Spinal cord (tissue), 10 donors: Measurements from ENCODE around the gene LRCH4. TPM values are rescaled to one million over a fixed set of nuclear protein-coding genes. Genes with fewer than 3 reads are reported as not detected.
A peak's percentile ranks its signal among the peaks of the same experiment; 100 is the strongest.

Experiments
- DNase-seq, 6 donors: peaks; one replicate each; pipeline versions ENCODE4 v3.0.0 to v3.0.0-alpha.2; 2013 to 2015; ENCODE audit warnings: low spot score in 6 of 6, low read depth in 4 of 6
- H3K27ac ChIP-seq: one replicate; pipeline ENCODE4 v1.5.1; 2013; ENCODE audit warnings: low read depth, low read length, control low read depth
- H3K27me3 ChIP-seq: one replicate; pipeline ENCODE4 v1.6.1; 2013; ENCODE audit warnings: low read length; ENCODE audit not compliant: control insufficient read depth, insufficient read depth
- H3K36me3 ChIP-seq: one replicate; pipeline ENCODE4 v1.6.1; 2013; ENCODE audit warnings: low read length; ENCODE audit not compliant: control insufficient read depth, insufficient read depth
- H3K4me1 ChIP-seq: one replicate; pipeline ENCODE4 v1.6.1; 2013; ENCODE audit warnings: low read length; ENCODE audit not compliant: control insufficient read depth, insufficient read depth
- H3K4me3 ChIP-seq: one replicate; pipeline ENCODE4 v1.5.1; 2013; ENCODE audit warnings: low read depth, low read length, control low read depth
- H3K9me3 ChIP-seq: one replicate; pipeline ENCODE4 v1.6.1; 2013; ENCODE audit warnings: low read length; ENCODE audit not compliant: control insufficient read depth, insufficient read depth
- WGBS: methylation state at CpG from one replicate; pipeline ENCODE4 v1.1.5; 2013; ENCODE audit warnings: missing lambda C conversion rate; ENCODE audit not compliant: insufficient coverage; 5-methylcytosine and 5-hydroxymethylcytosine counted together
- polyA plus RNA-seq, 2 donors: library from polyadenylated mRNA; unstranded; fragments of 120-200 nt; gene quantifications; one replicate each; pipeline ENCODE4 v1.2.1, GENCODE V29; 2013; ENCODE audit not compliant: insufficient read length in 2 of 2
- total RNA-seq, 2 donors: library from RNA; depleted of rRNA in 1 of 2; stranded (reverse); fragments of 120-200 nt in 1 of 2; fragments of >200 nt in 1 of 2; gene quantifications; one replicate each; pipeline versions ENCODE4 v1.2.3 to v1.2.4, GENCODE V29; 2013 to 2014
- donor health status: healthy.

The LRCH4 gene
- total and polyA plus RNA-seq, 4 donors, result 9.6 to 61.3 (median 29.1) TPM

GRCh38 chr7:100606313-100606712 lies 20.4 kb upstream of the LRCH4 start:
- Histone ChIP-seq H3K4me1 (peaks cover 43% of the 10 kb centered on the region), H3K27me3 (peaks cover 12% of the 10 kb centered on the region), H3K27ac (no peak overlapping the region), H3K36me3 (peaks cover 5% of the 10 kb centered on the region), H3K4me3 (no peak overlapping the region), H3K9me3 (no peaks in the 10 kb centered on the region)
- no peak for DNase-seq
- WGBS, result 63% methylated on average over 6 of the region's 12 CpGs

GRCh38 chr7:100604976-100605911 lies 19.3 kb upstream of the LRCH4 start:
- DNase-seq, result peak in 1 of 6 donors; percentile 54
- peaks cover 12% of the 10 kb centered on the region for H3K27me3 ChIP-seq
- H3K9me3 ChIP-seq, result no peaks in the 10 kb centered on the region
- peak overlapping the region; percentile 66 for H3K4me3 ChIP-seq
- H3K36me3 ChIP-seq, result peaks cover 10% of the 10 kb centered on the region
- 3% methylated on average over 65 of the region's 68 CpGs for WGBS
- H3K4me1 ChIP-seq, result peaks cover 41% of the 10 kb centered on the region
- no peak overlapping the region for H3K27ac ChIP-seq

DNA sequence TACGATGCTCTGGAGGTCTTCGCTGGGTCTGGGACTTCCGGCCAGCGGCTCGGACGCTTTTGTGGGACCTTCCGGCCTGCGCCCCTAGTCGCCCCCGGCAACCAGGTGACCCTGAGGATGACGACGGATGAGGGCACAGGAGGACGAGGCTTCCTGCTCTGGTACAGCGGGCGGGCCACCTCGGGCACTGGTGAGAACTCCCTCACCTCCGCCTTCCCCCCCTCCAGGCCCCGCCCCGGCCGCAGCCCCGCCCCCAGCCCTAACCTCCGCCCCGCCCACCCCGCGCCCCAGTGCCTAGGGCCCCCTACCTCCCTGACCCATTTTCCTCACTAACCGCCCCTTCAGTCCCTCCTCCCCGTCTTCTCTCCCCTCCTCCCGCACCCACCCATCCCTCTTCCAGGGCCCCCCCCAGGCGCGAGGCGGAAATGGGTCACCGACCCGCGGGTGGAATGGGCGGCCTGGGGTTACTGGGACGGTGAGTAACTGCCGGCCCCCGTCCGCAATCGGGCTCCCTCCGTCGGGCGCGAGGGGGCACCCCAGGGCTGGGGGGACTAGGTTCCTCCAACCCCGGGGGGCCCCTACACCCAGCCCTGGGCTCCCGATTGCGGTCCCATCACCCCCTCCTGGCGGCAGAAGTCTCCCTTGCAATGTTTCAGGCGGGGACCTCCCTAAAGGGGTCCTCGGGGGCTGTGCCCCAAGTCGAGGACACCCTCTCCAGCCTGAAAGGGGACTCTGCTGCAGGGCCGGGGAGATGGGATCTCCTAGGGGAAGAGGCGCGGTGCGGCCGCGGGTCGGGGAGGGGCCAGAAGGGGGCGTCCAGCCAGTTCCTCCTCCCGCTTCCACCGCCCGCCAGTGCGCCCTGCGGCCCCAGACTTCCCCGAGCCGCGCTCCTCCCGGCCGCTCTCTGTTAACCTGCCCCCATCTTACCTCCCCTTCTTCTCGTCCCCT lies 18.4 kb upstream of the LRCH4 start:
- H3K9me3 ChIP-seq, result no peaks in the 10 kb centered on the region
- DNase-seq, result peak in 2 of 6 donors; percentile 77 to 78
- H3K4me1 ChIP-seq, result peaks cover 41% of the 10 kb centered on the region
- under 1% methylated on average over 56 of the region's 70 CpGs for WGBS
- H3K36me3 ChIP-seq, result peaks cover 10% of the 10 kb centered on the region
- H3K27me3 ChIP-seq, result peaks cover 12% of the 10 kb centered on the region
- peak overlapping the region; percentile 73 for H3K27ac ChIP-seq
- peak overlapping the region; percentile 66 for H3K4me3 ChIP-seq

- Histone ChIP-seq H3K27me3 (peaks cover 12% of the 10 kb centered on the region), H3K4me3 (peak overlapping the region; percentile 66), H3K4me1 (peaks cover 41% of the 10 kb centered on the region), H3K27ac (peak overlapping the region; percentile 71), H3K9me3 (no peaks in the 10 kb centered on the region), H3K36me3 (peaks cover 10% of the 10 kb centered on the region)
- peak in 1 of 6 donors; percentile 51 for DNase-seq
- WGBS, result 7% methylated on average over 10 of the region's 10 CpGs
Observed at GRCh38 chr7:100603726-100604027, 17.7 kb upstream of the LRCH4 start.

DNA sequence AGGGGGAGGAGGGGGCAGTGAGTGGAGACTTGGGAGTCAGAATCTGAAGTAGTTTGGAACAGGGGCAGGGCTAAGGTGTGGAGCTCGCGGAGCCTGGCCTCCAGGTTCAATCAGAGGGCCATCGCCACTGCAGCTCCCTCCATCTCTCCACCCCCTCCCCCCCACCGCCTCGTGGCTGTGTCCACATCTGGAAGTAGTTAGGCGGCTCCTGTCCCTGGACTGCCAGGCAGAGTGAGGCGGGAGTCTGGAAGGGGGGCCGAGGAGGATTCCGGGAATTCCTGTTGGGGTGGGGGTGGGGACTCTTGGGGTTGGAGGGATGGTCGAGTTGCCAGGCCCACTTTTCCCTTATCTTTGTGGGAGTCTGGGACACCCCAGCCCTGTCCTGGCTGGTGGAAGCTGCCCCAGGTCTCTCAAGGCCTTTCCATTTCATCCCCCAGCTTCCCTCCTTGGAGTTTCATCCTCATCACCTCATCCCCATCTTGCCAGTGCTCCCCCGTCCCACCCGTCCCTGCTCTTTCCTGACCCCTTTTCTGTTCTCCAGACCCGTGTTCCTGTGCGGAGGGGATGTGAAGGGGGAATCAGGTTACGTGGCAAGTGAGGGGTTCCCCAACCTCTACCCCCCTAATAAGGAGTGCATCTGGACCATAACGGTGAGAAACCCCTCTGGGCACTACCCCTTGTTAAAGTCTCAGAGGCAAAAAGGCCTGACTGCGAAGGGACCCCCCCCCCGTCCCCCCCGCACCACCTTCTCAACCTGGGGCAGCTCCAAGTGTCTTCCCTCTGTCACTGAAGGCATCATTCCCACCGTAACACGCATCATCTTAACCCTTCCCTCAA lies 17.2 kb upstream of the LRCH4 start:
- peak overlapping the region; percentile 66 for H3K4me3 ChIP-seq
- peaks cover 41% of the 10 kb centered on the region for H3K4me1 ChIP-seq
- no peaks in the 10 kb centered on the region for H3K9me3 ChIP-seq
- H3K27ac ChIP-seq, result peak overlapping the region; percentile 71
- WGBS, result 16% methylated on average over 7 of the region's 21 CpGs
- peak in 1 of 6 donors; percentile 71 for DNase-seq
- peaks cover 8% of the 10 kb centered on the region for H3K36me3 ChIP-seq
- peaks cover 12% of the 10 kb centered on the region for H3K27me3 ChIP-seq

GRCh38 chr7:100600730-100601038 lies 14.8 kb upstream of the LRCH4 start:
- Histone ChIP-seq H3K4me1 (peaks cover 35% of the 10 kb centered on the region), H3K27ac (no peak overlapping the region), H3K27me3 (peaks cover 10% of the 10 kb centered on the region), H3K36me3 (peaks cover 4% of the 10 kb centered on the region), H3K4me3 (no peak overlapping the region), H3K9me3 (no peaks in the 10 kb centered on the region)
- no peak for DNase-seq
- WGBS, result 86% methylated on average over 3 of the region's 9 CpGs

GRCh38 chr7:100599911-100600729 lies 14.2 kb upstream of the LRCH4 start:
- Histone ChIP-seq H3K9me3 (no peaks in the 10 kb centered on the region), H3K27me3 (peaks cover 6% of the 10 kb centered on the region), H3K27ac (no peak overlapping the region), H3K4me1 (peaks cover 29% of the 10 kb centered on the region), H3K4me3 (no peak overlapping the region), H3K36me3 (peaks cover 4% of the 10 kb centered on the region)
- no peak for DNase-seq
- 75% methylated on average over 15 of the region's 18 CpGs for WGBS

GRCh38 chr7:100598425-100598824 lies 12.5 kb upstream of the LRCH4 start:
- H3K4me3 ChIP-seq, result no peak overlapping the region
- no peak for DNase-seq
- 94% methylated on average over 1 of the region's 4 CpGs for WGBS
- H3K27ac ChIP-seq, result no peak overlapping the region
- H3K27me3 ChIP-seq, result no peaks in the 10 kb centered on the region
- no peaks in the 10 kb centered on the region for H3K9me3 ChIP-seq
- H3K36me3 ChIP-seq, result peaks cover 4% of the 10 kb centered on the region
- H3K4me1 ChIP-seq, result peaks cover 14% of the 10 kb centered on the region
